ENCODE data around the gene LOXL1.
A peak's percentile ranks its signal among the peaks of the same experiment; 100 is the strongest.

LOXL1 gene

GRCh38 chr15:73950479-73950830 lies 24.2 kb downstream of the LOXL1 start:
- Histone ChIP-seq H3K27me3 (ENCODE audit: control insufficient read depth, insufficient read depth, low read length) (no peaks in the 10 kb centered on the region), H3K27ac (ENCODE audit: low read depth, low read length) (no peak overlapping the region), H3K36me3 (ENCODE audit: control insufficient read depth, insufficient read depth, low read length) (peaks cover 8% of the 10 kb centered on the region)

DNA sequence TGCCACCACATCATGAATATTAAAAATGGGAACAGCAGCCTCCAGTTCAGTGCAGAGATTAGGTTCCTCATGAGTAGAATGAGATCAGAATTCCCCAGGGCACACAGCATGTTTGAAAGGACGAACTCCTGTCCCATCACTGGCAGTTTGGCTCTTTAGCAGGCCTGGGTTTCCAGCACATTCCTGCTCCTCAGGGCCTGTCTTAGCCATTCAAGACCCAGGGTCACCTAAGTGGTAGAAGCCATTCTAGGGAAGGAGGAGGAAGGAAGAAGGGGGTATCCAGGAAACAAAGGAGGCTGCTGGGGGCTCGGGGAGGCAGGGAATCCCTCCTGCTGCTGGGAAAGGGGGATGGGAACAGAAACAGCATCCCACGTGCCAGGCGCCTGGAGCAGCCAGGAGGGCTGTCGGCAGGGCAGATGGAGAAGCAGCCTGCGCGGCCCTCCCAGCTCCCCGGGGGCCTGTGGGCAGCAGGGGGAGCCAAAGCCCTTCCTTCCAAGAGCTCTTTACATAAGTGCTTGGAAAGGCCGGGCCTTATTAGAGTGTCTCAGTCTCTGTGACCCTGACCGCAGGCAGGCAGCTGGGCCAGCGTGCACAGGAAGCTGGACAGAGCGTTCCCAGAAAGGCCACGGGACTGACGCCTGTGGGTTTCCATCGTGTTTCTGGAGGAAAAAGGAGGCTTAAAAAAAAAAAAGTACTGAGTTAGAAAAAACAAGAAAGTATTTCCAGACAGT lies 24.7 kb downstream of the LOXL1 start:
- Histone ChIP-seq H3K4me3 (ENCODE audit: low read depth, low read length) (no peak overlapping the region), H3K9ac (ENCODE audit: low read length) (peak overlapping the region; percentile 4), H3K9me3 (ENCODE audit: control insufficient read depth, insufficient read depth, low read depth, low read length) (no peaks in the 10 kb centered on the region), H3K27me3 (ENCODE audit: control insufficient read depth, insufficient read depth, low read length) (no peaks in the 10 kb centered on the region), H3K4me1 (ENCODE audit: control insufficient read depth, insufficient read depth, low read length) (peaks cover 18% of the 10 kb centered on the region), H3K27ac (ENCODE audit: low read depth, low read length) (no peak overlapping the region; the same call in 1 of the 2 replicates), H3K36me3 (ENCODE audit: control insufficient read depth, insufficient read depth, low read length) (peaks cover 8% of the 10 kb centered on the region)

More at GRCh38 chr15:73950479-73950830, 24.2 kb downstream of the LOXL1 start:
- Histone ChIP-seq H3K9me3 (ENCODE audit: control insufficient read depth, insufficient read depth, low read depth, low read length) (no peaks in the 10 kb centered on the region), H3K4me3 (ENCODE audit: low read depth, low read length) (no peak overlapping the region), H3K4me1 (ENCODE audit: control insufficient read depth, insufficient read depth, low read length) (peaks cover 18% of the 10 kb centered on the region), H3K9ac (ENCODE audit: low read length) (peak overlapping the region; percentile 7)

GRCh38 chr15:73951601-73952000 lies 25.3 kb downstream of the LOXL1 start:
- Histone ChIP-seq H3K27me3 (ENCODE audit: control insufficient read depth, insufficient read depth, low read length) (no peaks in the 10 kb centered on the region), H3K9me3 (ENCODE audit: control insufficient read depth, insufficient read depth, low read depth, low read length) (no peaks in the 10 kb centered on the region), H3K4me3 (ENCODE audit: low read depth, low read length) (no peak overlapping the region), H3K27ac (ENCODE audit: low read depth, low read length) (no peak overlapping the region; the same call in 1 of the 2 replicates), H3K4me1 (ENCODE audit: control insufficient read depth, insufficient read depth, low read length) (peaks cover 18% of the 10 kb centered on the region), H3K9ac (ENCODE audit: low read length) (peak overlapping the region; percentile 4), H3K36me3 (ENCODE audit: control insufficient read depth, insufficient read depth, low read length) (peaks cover 8% of the 10 kb centered on the region)

GRCh38 chr15:73952171-73952912 lies 26.1 kb downstream of the LOXL1 start:
- no peaks in the 10 kb centered on the region for H3K9me3 ChIP-seq (ENCODE audit: control insufficient read depth, insufficient read depth, low read depth, low read length)
- no peaks in the 10 kb centered on the region for H3K27me3 ChIP-seq (ENCODE audit: control insufficient read depth, insufficient read depth, low read length)
- H3K9ac ChIP-seq (ENCODE audit: low read length), result no peak overlapping the region
- H3K4me3 ChIP-seq (ENCODE audit: low read depth, low read length), result no peak overlapping the region
- peaks cover 18% of the 10 kb centered on the region for H3K4me1 ChIP-seq (ENCODE audit: control insufficient read depth, insufficient read depth, low read length)
- H3K36me3 ChIP-seq (ENCODE audit: control insufficient read depth, insufficient read depth, low read length), result peaks cover 5% of the 10 kb centered on the region
- no peak overlapping the region for H3K27ac ChIP-seq (ENCODE audit: low read depth, low read length)

DNA sequence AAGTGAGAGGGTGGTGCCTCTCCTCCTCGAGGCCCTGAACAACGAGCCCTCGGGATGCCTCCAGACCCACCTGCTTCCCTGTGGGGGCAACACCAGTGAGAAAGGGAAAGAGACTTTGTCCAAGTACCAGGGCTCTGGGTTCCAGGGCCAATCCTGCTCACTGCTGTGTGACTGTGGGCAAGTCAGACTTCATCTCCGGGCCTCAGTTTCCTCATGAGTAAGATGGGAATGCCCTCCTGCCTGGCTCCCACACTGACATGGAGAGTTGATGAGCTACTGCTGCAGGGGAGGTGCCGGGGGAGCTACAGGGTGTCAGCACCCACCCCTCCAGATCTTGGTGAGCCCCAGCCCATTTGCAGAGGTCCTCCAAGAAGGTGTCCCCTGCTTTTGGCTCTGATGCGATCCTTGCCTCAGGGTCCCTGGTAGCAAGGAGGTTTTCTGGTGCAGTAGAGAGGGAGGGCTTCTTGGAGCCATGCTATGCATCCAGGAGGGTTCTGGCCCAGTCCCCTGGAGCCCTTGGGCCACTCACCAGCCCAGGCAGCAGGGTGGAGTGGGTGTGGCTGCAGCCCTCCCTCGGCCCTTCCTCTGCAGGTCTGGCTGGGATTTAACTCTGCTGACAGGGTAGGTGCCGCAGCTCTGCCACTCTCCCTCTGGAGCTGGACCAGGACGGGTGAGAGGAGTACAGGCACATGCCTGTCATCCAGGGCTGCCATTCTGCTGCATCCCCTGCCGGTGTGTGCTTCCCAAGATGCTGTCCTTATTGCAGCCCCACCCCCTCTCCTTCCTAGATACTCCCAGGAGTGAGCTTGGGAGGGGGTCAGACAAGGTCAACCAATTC lies 26.9 kb downstream of the LOXL1 start:
- H3K4me3 ChIP-seq (ENCODE audit: low read depth, low read length), result no peak overlapping the region
- H3K4me1 ChIP-seq (ENCODE audit: control insufficient read depth, insufficient read depth, low read length), result peaks cover 18% of the 10 kb centered on the region
- H3K27ac ChIP-seq (ENCODE audit: low read depth, low read length), result no peak overlapping the region
- no peaks in the 10 kb centered on the region for H3K9me3 ChIP-seq (ENCODE audit: control insufficient read depth, insufficient read depth, low read depth, low read length)
- peaks cover 5% of the 10 kb centered on the region for H3K36me3 ChIP-seq (ENCODE audit: control insufficient read depth, insufficient read depth, low read length)
- no peaks in the 10 kb centered on the region for H3K27me3 ChIP-seq (ENCODE audit: control insufficient read depth, insufficient read depth, low read length)
- no peak overlapping the region for H3K9ac ChIP-seq (ENCODE audit: low read length)

GRCh38 chr15:73954188-73955145 lies 28.2 kb downstream of the LOXL1 start:
- Histone ChIP-seq H3K4me1 (ENCODE audit: control insufficient read depth, insufficient read depth, low read length) (peaks cover 18% of the 10 kb centered on the region), H3K27ac (ENCODE audit: low read depth, low read length) (no peak overlapping the region)

GRCh38 chr15:73955326-73955725 lies 29.1 kb downstream of the LOXL1 start:
- no peaks in the 10 kb centered on the region; the same call in 1 of the 2 replicates for H3K36me3 ChIP-seq (ENCODE audit: control insufficient read depth, insufficient read depth, low read length)
- H3K9ac ChIP-seq (ENCODE audit: low read length), result no peak overlapping the region
- H3K4me1 ChIP-seq (ENCODE audit: control insufficient read depth, insufficient read depth, low read length), result peaks cover 18% of the 10 kb centered on the region
- no peak overlapping the region for H3K4me3 ChIP-seq (ENCODE audit: low read depth, low read length)
- no peak overlapping the region for H3K27ac ChIP-seq (ENCODE audit: low read depth, low read length)
- H3K9me3 ChIP-seq (ENCODE audit: control insufficient read depth, insufficient read depth, low read depth, low read length), result no peaks in the 10 kb centered on the region
- H3K27me3 ChIP-seq (ENCODE audit: control insufficient read depth, insufficient read depth, low read length), result no peaks in the 10 kb centered on the region

More at GRCh38 chr15:73954188-73955145, 28.2 kb downstream of the LOXL1 start:
- Histone ChIP-seq H3K9ac (ENCODE audit: low read length) (no peak overlapping the region), H3K27me3 (ENCODE audit: control insufficient read depth, insufficient read depth, low read length) (no peaks in the 10 kb centered on the region), H3K4me3 (ENCODE audit: low read depth, low read length) (no peak overlapping the region), H3K36me3 (ENCODE audit: control insufficient read depth, insufficient read depth, low read length) (peaks cover 4% of the 10 kb centered on the region), H3K9me3 (ENCODE audit: control insufficient read depth, insufficient read depth, low read depth, low read length) (no peaks in the 10 kb centered on the region)

GRCh38 chr15:73955861-73956742 lies 29.8 kb downstream of the LOXL1 start:
- Histone ChIP-seq H3K4me3 (ENCODE audit: low read depth, low read length) (no peak overlapping the region), H3K27ac (ENCODE audit: low read depth, low read length) (no peak overlapping the region), H3K36me3 (ENCODE audit: control insufficient read depth, insufficient read depth, low read length) (no peaks in the 10 kb centered on the region), H3K9ac (ENCODE audit: low read length) (no peak overlapping the region), H3K27me3 (ENCODE audit: control insufficient read depth, insufficient read depth, low read length) (no peaks in the 10 kb centered on the region), H3K4me1 (ENCODE audit: control insufficient read depth, insufficient read depth, low read length) (peaks cover 13% of the 10 kb centered on the region), H3K9me3 (ENCODE audit: control insufficient read depth, insufficient read depth, low read depth, low read length) (no peaks in the 10 kb centered on the region)

GRCh38 chr15:73956743-73957135 lies 30.5 kb downstream of the LOXL1 start:
- Histone ChIP-seq H3K27ac (ENCODE audit: low read depth, low read length) (no peak overlapping the region), H3K9ac (ENCODE audit: low read length) (no peak overlapping the region), H3K4me3 (ENCODE audit: low read depth, low read length) (no peak overlapping the region), H3K27me3 (ENCODE audit: control insufficient read depth, insufficient read depth, low read length) (no peaks in the 10 kb centered on the region), H3K36me3 (ENCODE audit: control insufficient read depth, insufficient read depth, low read length) (no peaks in the 10 kb centered on the region), H3K9me3 (ENCODE audit: control insufficient read depth, insufficient read depth, low read depth, low read length) (no peaks in the 10 kb centered on the region), H3K4me1 (ENCODE audit: control insufficient read depth, insufficient read depth, low read length) (peaks cover 7% of the 10 kb centered on the region)

Measured in HUES6 (cell line).